SKM-1 treated with dmso at 0.1 percent for 144 hours (cell line): Measurements from ENCODE around the gene NELL1.

Experiments
- DNase-seq: peaks from one replicate; lab custom pipeline; 2025; ENCODE audit not compliant: unreplicated experiment; lab: John Stamatoyannopoulos, UW

Gene NELL1

GRCh38 chr11:20668844-20669819 lies at the start of gene NELL1:
TSS of gene NELL1 (plus strand) at chr11:20669586.
- peak; percentile 3 for DNase-seq

- DNase-seq: no peak
Measured at GRCh38 chr11:20620988-20621387, 48.4 kb upstream of the NELL1 start.

- DNase-seq: no peak
Measured at GRCh38 chr11:20621679-20622078, 47.7 kb upstream of the NELL1 start.

GRCh38 chr11:20623252-20623651 lies 46.1 kb upstream of the NELL1 start:
- no peak for DNase-seq

- no peak for DNase-seq
Measured at GRCh38 chr11:20626279-20626678, 43.1 kb upstream of the NELL1 start.

GRCh38 chr11:20627026-20627425 lies 42.4 kb upstream of the NELL1 start:
- no peak for DNase-seq

- DNase-seq: no peak
Measured at GRCh38 chr11:20627701-20628100, 41.7 kb upstream of the NELL1 start.

GRCh38 chr11:20631519-20632168 lies 37.7 kb upstream of the NELL1 start:
- DNase-seq: no peak

GRCh38 chr11:20632169-20632532 lies 37.2 kb upstream of the NELL1 start:
- no peak for DNase-seq

GRCh38 chr11:20634044-20634443 lies 35.3 kb upstream of the NELL1 start:
- no peak for DNase-seq

- DNase-seq: no peak
Measured at GRCh38 chr11:20634781-20635180, 34.6 kb upstream of the NELL1 start.

GRCh38 chr11:20638074-20638473 lies 31.3 kb upstream of the NELL1 start:
- DNase-seq: no peak

- no peak for DNase-seq
Measured at GRCh38 chr11:20639688-20640087, 29.7 kb upstream of the NELL1 start.

GRCh38 chr11:20640401-20640800 lies 29.0 kb upstream of the NELL1 start:
- no peak for DNase-seq

GRCh38 chr11:20644360-20644759 lies 25.0 kb upstream of the NELL1 start:
- no peak for DNase-seq

GRCh38 chr11:20647976-20648565 lies 21.3 kb upstream of the NELL1 start:
- DNase-seq: peak; percentile 10

- DNase-seq: no peak
Measured at GRCh38 chr11:20652150-20652806, 17.1 kb upstream of the NELL1 start.

GRCh38 chr11:20654038-20654437 lies 15.3 kb upstream of the NELL1 start:
- DNase-seq: no peak

- no peak for DNase-seq
Measured at GRCh38 chr11:20656901-20657300, 12.5 kb upstream of the NELL1 start.

GRCh38 chr11:20658135-20658534 lies 11.3 kb upstream of the NELL1 start:
- DNase-seq: no peak

GRCh38 chr11:20661445-20661844 lies 7.9 kb upstream of the NELL1 start:
- DNase-seq: no peak
